Rectal smooth muscle tissue (tissue), 1 donor: ENCODE measurements around the gene RDH5.

Experiments
- H3K27ac ChIP-seq: one replicate; pipeline ENCODE4 v1.7.0; 2013; ENCODE audit warnings: low read depth, low read length, inconsistent platforms
- H3K27me3 ChIP-seq: one replicate; pipeline ENCODE4 v1.7.0; 2013; ENCODE audit warnings: low read length; ENCODE audit not compliant: control insufficient read depth, insufficient read depth
- H3K36me3 ChIP-seq: one replicate; pipeline ENCODE4 v1.7.0; 2013; ENCODE audit warnings: low read length; ENCODE audit not compliant: control insufficient read depth, insufficient read depth
- H3K4me1 ChIP-seq: one replicate; pipeline ENCODE4 v1.7.0; 2013; ENCODE audit warnings: low read length; ENCODE audit not compliant: control insufficient read depth, insufficient read depth
- H3K4me3 ChIP-seq: one replicate; pipeline ENCODE4 v1.7.0; 2013; ENCODE audit warnings: low read length
- H3K9ac ChIP-seq: one replicate; pipeline ENCODE4 v1.7.0; 2013; ENCODE audit warnings: low read length

The RDH5 gene

GRCh38 chr12:55718624-55719275 is 1.4 kb upstream of the RDH5 start:
- H3K27ac ChIP-seq, result peak overlapping the region; percentile 96
- no peaks in the 10 kb centered on the region for H3K36me3 ChIP-seq
- H3K27me3 ChIP-seq, result no peaks in the 10 kb centered on the region
- peaks cover 57% of the 10 kb centered on the region for H3K4me1 ChIP-seq
- H3K9ac ChIP-seq, result no peak overlapping the region
- H3K4me3 ChIP-seq, result peak overlapping the region; percentile 34

- peak overlapping the region; percentile 10 for H3K9ac ChIP-seq
- H3K4me3 ChIP-seq, result peak overlapping the region; percentile 34
- H3K27ac ChIP-seq, result peak overlapping the region; percentile 96
- no peaks in the 10 kb centered on the region for H3K27me3 ChIP-seq
- peaks cover 62% of the 10 kb centered on the region for H3K4me1 ChIP-seq
- peaks cover 6% of the 10 kb centered on the region for H3K36me3 ChIP-seq
These were observed 822 bp upstream of the RDH5 start for GRCh38 chr12:55719371-55719770.

GRCh38 chr12:55720894-55721444 is 776 bp downstream of the RDH5 start:
- Histone ChIP-seq H3K27ac (peak overlapping the region; percentile 96), H3K36me3 (peaks cover 15% of the 10 kb centered on the region), H3K9ac (no peak overlapping the region), H3K4me3 (peak overlapping the region; percentile 45), H3K4me1 (peaks cover 55% of the 10 kb centered on the region), H3K27me3 (no peaks in the 10 kb centered on the region)

- Histone ChIP-seq H3K27me3 (no peaks in the 10 kb centered on the region), H3K9ac (no peak overlapping the region), H3K27ac (peak overlapping the region; percentile 96), H3K36me3 (peaks cover 19% of the 10 kb centered on the region), H3K4me3 (peak overlapping the region; percentile 20), H3K4me1 (peaks cover 56% of the 10 kb centered on the region)
These were observed 1.5 kb downstream of the RDH5 start for GRCh38 chr12:55721601-55722213.

- Histone ChIP-seq H3K27ac (no peak overlapping the region), H3K9ac (no peak overlapping the region), H3K4me1 (peaks cover 54% of the 10 kb centered on the region), H3K27me3 (no peaks in the 10 kb centered on the region), H3K36me3 (peaks cover 24% of the 10 kb centered on the region), H3K4me3 (no peak overlapping the region)
These were observed 2.8 kb downstream of the RDH5 start for GRCh38 chr12:55722948-55723347.

GRCh38 chr12:55723516-55724225 is 3.5 kb downstream of the RDH5 start:
- H3K9ac ChIP-seq, result no peak overlapping the region
- H3K36me3 ChIP-seq, result peaks cover 24% of the 10 kb centered on the region
- H3K27me3 ChIP-seq, result no peaks in the 10 kb centered on the region
- peak overlapping the region; percentile 63 for H3K27ac ChIP-seq
- H3K4me3 ChIP-seq, result no peak overlapping the region
- H3K4me1 ChIP-seq, result peaks cover 48% of the 10 kb centered on the region

GRCh38 chr12:55724226-55724939 is 4.2 kb downstream of the RDH5 start:
- Histone ChIP-seq H3K4me3 (no peak overlapping the region), H3K36me3 (peaks cover 24% of the 10 kb centered on the region), H3K4me1 (peaks cover 41% of the 10 kb centered on the region), H3K27ac (peak overlapping the region; percentile 63), H3K27me3 (no peaks in the 10 kb centered on the region), H3K9ac (no peak overlapping the region)

GRCh38 chr12:55724940-55725309 is 4.7 kb downstream of the RDH5 start:
- H3K27me3 ChIP-seq, result no peaks in the 10 kb centered on the region
- peaks cover 36% of the 10 kb centered on the region for H3K4me1 ChIP-seq
- peaks cover 24% of the 10 kb centered on the region for H3K36me3 ChIP-seq
- H3K4me3 ChIP-seq, result no peak overlapping the region
- peak overlapping the region; percentile 48 for H3K27ac ChIP-seq
- no peak overlapping the region for H3K9ac ChIP-seq

- H3K4me3 ChIP-seq, result no peak overlapping the region
- H3K27ac ChIP-seq, result peak overlapping the region; percentile 51
- no peak overlapping the region for H3K9ac ChIP-seq
- H3K27me3 ChIP-seq, result no peaks in the 10 kb centered on the region
- H3K4me1 ChIP-seq, result peaks cover 29% of the 10 kb centered on the region
- peaks cover 24% of the 10 kb centered on the region for H3K36me3 ChIP-seq
These were observed 5.4 kb downstream of the RDH5 start for GRCh38 chr12:55725556-55725955.

- no peaks in the 10 kb centered on the region for H3K27me3 ChIP-seq
- H3K9ac ChIP-seq, result no peak overlapping the region
- peak overlapping the region; percentile 96 for H3K4me3 ChIP-seq
- H3K27ac ChIP-seq, result peak overlapping the region; percentile 98
- peaks cover 24% of the 10 kb centered on the region for H3K36me3 ChIP-seq
- H3K4me1 ChIP-seq, result peaks cover 26% of the 10 kb centered on the region
These were observed 6.8 kb downstream of the RDH5 start for GRCh38 chr12:55726971-55727370.

- Histone ChIP-seq H3K27me3 (no peaks in the 10 kb centered on the region), H3K27ac (peak overlapping the region; percentile 98), H3K9ac (peak overlapping the region; percentile 12), H3K4me1 (peaks cover 26% of the 10 kb centered on the region), H3K4me3 (peak overlapping the region; percentile 96), H3K36me3 (peaks cover 24% of the 10 kb centered on the region)
These were observed 7.5 kb downstream of the RDH5 start for GRCh38 chr12:55727643-55728185.
